Ovary (tissue), 9 donors: Measurements from ENCODE around the gene CCDC12. TPM values are rescaled to one million over a fixed set of nuclear protein-coding genes. Genes with fewer than 3 reads are reported as not detected.
A peak's percentile ranks its signal among the peaks of the same experiment; 100 is the strongest.

ENCODE experiments used
- DNase-seq, 5 donors: peaks; one replicate each; pipeline ENCODE4 v3.0.0-alpha.2; 2019 to 2020
- H3K27ac ChIP-seq, 2 donors: fragments of 200-600 bp; one replicate each; pipeline versions ENCODE4 v1.5.1 to v1.8.0; 2019 to 2022
- H3K27me3 ChIP-seq: fragments of 200-600 bp; one replicate; pipeline ENCODE4 v1.8.0; 2022
- H3K36me3 ChIP-seq: fragments of 200-600 bp; sonication (generic); one replicate; pipeline ENCODE4 v1.5.1; 2019
- H3K4me1 ChIP-seq: one replicate; pipeline ENCODE4 v1.8.1; 2013; ENCODE audit warnings: mild to moderate bottlenecking, moderate library complexity; ENCODE audit not compliant: insufficient read depth
- H3K4me3 ChIP-seq: fragments of 200-600 bp; sonication (generic); one replicate; pipeline ENCODE4 v1.5.1; 2017
- H3K9me3 ChIP-seq, 2 donors: fragments of 200-600 bp in 1 of 2; sonication (generic) in 1 of 2; one replicate each; pipeline versions ENCODE4 v1.5.1 to v1.8.1; 2013 to 2019; ENCODE audit warnings: mild to moderate bottlenecking in 1 of 2, moderate library complexity in 1 of 2
- CTCF ChIP-seq, 3 donors: fragments of 450-650 bp in 2 of 3; fragments of 200-600 bp in 1 of 3; IDR thresholded peaks; one replicate each; pipeline versions ENCODE4 v1.5.1 to v1.8.0; 2016 to 2022; ENCODE audit warnings: antibody characterized with exemption in 3 of 3, mild to moderate bottlenecking in 1 of 3
- EP300 ChIP-seq: sonication (generic); formaldehyde crosslinking; IDR thresholded peaks from one replicate; pipeline ENCODE4 v1.6.1; 2017; ENCODE audit warnings: antibody characterized with exemption
- POLR2A ChIP-seq: fragments of 450-650 bp; IDR thresholded peaks from one replicate; pipeline ENCODE4 v1.6.1; 2017; ENCODE audit warnings: antibody characterized with exemption, mild to moderate bottlenecking, moderate library complexity
- WGBS, 3 donors: extraction: QIAGEN DNeasy Blood & Tissue Kit in 1 of 3; methylation state at CpG; one replicate each; pipeline versions ENCODE4 v1.1.5 to v1.1.7; 2013 to 2017; 5-methylcytosine and 5-hydroxymethylcytosine counted together
- intact Hi-C, 4 donors: fragments of 100-400 bp; cut with DNase I; formaldehyde crosslinking; loops; one replicate each; pipeline versions ENCODE4 v1.11.0 to v1.15.1; 2022 to 2023
- polyA plus RNA-seq, 2 donors: library from polyadenylated mRNA; stranded (reverse); fragments of 200-250 nt in 1 of 2; fragments of 350-450 nt in 1 of 2; fragmentation: Illumina TruSeq in 1 of 2; extraction: RNeasy Lipid Tissue Mini Kit (QIAGEN cat#74804) in 1 of 2; gene quantifications; one replicate each; pipeline ENCODE4 v1.2.3, GENCODE V29; 2013 to 2014
- total RNA-seq, 7 donors: library from RNA; depleted of rRNA in 2 of 7; stranded (reverse); fragments of >200 nt in 2 of 7; fragmentation: NEBNext Ultra II Directional in 3 of 7; extraction: Animal tissue kit (Norgen Biotek cat#: 25700) in 3 of 7; gene quantifications; one replicate each; pipeline versions ENCODE4 v1.1.0 to v1.2.4, GENCODE V29; 2016 to 2023
- donor health status: DM: no; HTN: no; CAD: no; lungs with moderate emphysema.
- donor health status: DM: no; HTN: no; CAD: no.
- donor health status: Bipolar disorder and iron deficiency.
- donor health status: DM: yes; HTN: yes; CAD: no.
- donor health status: DM: no; HTN: no; CAD: no.
- donor health status: DM: yes; HTN: yes; CAD: no.

The CCDC12 gene
- total and polyA plus RNA-seq, 9 donors = 32.2 to 66.7 (median 42.3) TPM

DNA sequence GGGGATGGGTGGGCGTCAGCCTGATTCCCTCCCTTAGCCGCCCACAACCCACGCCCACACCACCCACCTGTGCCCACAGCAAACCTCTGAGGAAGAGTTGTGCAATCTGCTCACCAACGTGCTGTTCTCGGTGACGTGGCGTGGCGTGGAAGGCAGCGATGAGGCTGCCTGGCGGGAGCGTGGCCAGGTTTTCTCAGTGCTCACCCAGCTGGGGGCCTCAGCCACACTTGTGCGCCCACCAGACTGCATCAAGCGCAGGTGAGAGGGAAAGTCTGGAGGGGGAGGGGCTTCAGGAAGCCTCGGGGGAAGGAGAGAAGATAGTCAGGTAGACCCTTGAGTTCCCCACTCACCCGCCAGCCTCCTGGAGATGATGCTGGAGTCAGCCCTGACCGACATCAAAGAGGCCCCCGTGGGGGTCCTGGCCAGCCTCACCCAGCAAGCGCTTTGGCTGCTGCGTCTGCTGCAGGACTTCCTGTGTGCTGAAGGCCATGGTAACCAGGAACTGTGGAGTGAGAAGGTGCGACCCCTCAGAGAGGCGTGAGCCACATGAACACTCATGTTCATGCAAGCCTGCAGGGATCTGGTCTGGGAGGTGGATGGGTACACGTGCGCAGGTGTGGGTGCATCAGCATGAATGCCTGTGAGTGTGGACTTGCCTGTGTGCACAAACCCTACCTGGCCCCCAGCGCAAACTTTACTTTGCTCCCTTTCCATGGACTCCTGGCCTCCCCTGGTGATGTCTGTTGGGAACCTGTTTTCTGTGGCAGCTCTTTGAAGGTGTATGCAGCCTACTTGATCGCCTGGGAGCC is 24.6 kb upstream of the CCDC12 start:
- no peak overlapping the region for H3K27ac ChIP-seq
- H3K4me3 ChIP-seq = no peak overlapping the region
- H3K4me1 ChIP-seq = no peaks in the 10 kb centered on the region
- TF ChIP-seq EP300 = no peak
- no peak for TF ChIP-seq CTCF (IDR thresholded peaks at IDR 0.05)
- no peak for TF ChIP-seq POLR2A
- H3K9me3 ChIP-seq = no peaks in the 10 kb centered on the region
- 89 to 94% (median 93%) methylated on average over 22 to 25 of the region's 25 CpGs for WGBS, 3 donors
- H3K27me3 ChIP-seq = no peaks in the 10 kb centered on the region
- intact Hi-C loops = loop anchor here in 1 of 4 donors (10.0 kb wide), 1 partner anchor 296 kb away; the partner anchor contains the start of gene TMIE
- DNase-seq = peak in 1 of 5 donors; percentile 30
- no peaks in the 10 kb centered on the region for H3K36me3 ChIP-seq

DNA sequence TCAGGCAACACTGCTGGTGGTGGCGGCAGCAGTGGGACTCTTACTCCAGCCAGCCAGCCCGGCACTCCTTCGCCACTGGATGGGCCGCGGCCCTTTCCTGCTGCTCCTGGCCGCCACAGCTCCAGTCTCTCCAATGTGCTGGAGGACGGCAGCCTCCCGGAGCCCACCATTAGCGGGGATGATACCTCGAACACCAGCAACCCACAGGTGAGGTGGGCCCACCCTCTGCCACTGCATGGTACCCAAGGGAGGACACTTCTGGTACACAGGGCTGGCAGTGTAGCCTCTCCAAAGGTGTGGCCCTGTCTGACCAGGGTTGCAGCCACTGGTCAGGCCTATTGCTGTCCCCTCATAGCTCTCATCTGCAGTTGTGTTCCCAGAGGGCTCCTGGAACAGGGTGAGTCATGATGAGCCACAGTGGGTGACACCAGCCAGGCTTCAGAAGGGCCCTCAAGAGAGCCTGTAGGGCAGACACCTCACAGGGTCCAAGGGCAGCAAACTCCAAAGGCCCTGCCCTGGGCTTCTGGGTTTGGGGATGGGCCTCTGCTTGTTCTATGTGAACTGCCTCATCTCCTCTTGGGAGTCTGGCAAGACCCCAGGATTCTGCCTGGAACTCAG is 23.8 kb upstream of the CCDC12 start:
- Histone ChIP-seq H3K4me1 (no peaks in the 10 kb centered on the region), H3K36me3 (no peaks in the 10 kb centered on the region), H3K9me3 (no peaks in the 10 kb centered on the region), H3K27me3 (no peaks in the 10 kb centered on the region), H3K4me3 (no peak overlapping the region), H3K27ac (no peak overlapping the region)
- no peak for DNase-seq
- TF ChIP-seq EP300 (no peak), POLR2A (no peak), CTCF (IDR thresholded peaks at IDR 0.05) (no peak)
- intact Hi-C loops = loop anchor here in 1 of 4 donors (10.0 kb wide), 1 partner anchor 296 kb away; the partner anchor contains the start of gene TMIE
- 93 to 97% (median 94%) methylated on average over 10 of the region's 10 CpGs for WGBS, 3 donors

DNA sequence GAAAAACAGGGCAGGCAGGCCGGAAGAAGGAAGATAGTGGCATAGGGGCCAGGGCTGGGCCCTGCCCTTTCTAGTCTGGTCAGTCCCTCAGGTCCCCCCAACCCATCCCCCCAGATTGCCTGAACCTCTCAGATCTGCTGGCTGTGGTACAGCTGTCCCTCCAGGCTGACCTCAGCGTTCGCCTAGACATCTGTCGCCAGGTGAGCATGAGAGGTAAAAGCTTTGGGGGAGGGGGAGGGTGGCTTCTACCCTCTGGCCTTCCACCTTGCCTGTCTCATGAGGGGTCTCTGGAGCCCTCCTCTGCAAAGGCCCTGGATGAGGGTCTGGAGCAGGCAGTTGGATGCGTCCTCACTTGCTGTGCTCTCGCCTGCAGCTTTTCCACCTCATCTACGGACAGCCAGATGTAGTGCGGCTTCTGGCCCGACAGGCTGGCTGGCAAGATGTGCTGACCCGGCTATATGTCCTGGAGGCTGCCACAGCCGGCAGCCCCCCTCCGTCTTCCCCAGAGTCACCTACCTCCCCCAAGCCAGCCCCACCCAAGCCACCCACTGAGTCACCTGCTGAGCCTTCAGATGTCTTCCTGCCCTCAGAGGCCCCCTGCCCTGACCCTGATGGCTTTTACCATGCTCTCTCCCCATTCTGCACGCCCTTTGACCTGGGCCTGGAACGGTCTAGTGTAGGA is 23.1 kb upstream of the CCDC12 start:
- no peak for TF ChIP-seq CTCF (IDR thresholded peaks at IDR 0.05)
- no peak for TF ChIP-seq EP300
- TF ChIP-seq POLR2A = no peak

GRCh38 chr3:46998852-46999515 is 22.4 kb upstream of the CCDC12 start:
- Histone ChIP-seq H3K4me3 (no peak overlapping the region), H3K9me3 (no peaks in the 10 kb centered on the region), H3K27ac (no peak overlapping the region), H3K36me3 (no peaks in the 10 kb centered on the region), H3K4me1 (no peaks in the 10 kb centered on the region), H3K27me3 (no peaks in the 10 kb centered on the region)
- intact Hi-C loops = loop anchor here in 1 of 4 donors (5.0 kb wide), 1 partner anchor 77 kb away; no protein-coding TSS in a partner anchor
- peak in 1 of 3 donors; percentile 2 for TF ChIP-seq CTCF (IDR thresholded peaks at IDR 0.05)
- no peak for TF ChIP-seq POLR2A
- no peak for TF ChIP-seq EP300
- DNase-seq = peak in 1 of 5 donors; percentile 35
- 89 to 92% (median 90%) methylated on average over 17 to 22 of the region's 22 CpGs for WGBS, 3 donors

More for the DNA sequence above, 23.1 kb upstream of the CCDC12 start:
- intact Hi-C loops = loop anchor here in 1 of 4 donors (5.0 to 10.0 kb wide), 2 partner anchors 77 to 295 kb away; partner anchors contain the start of gene TMIE
- H3K27me3 ChIP-seq = no peaks in the 10 kb centered on the region
- H3K9me3 ChIP-seq = no peaks in the 10 kb centered on the region
- H3K4me3 ChIP-seq = no peak overlapping the region
- WGBS, 3 donors = 86 to 90% (median 90%) methylated on average over 14 of the region's 14 CpGs
- H3K4me1 ChIP-seq = no peaks in the 10 kb centered on the region
- DNase-seq = no peak
- H3K36me3 ChIP-seq = no peaks in the 10 kb centered on the region
- H3K27ac ChIP-seq = no peak overlapping the region
